Endometrium (tissue), 2 donors: ENCODE results near the gene APLF.
"Not testable (repeated sequence)": the region's sequence is repeated elsewhere in the genome, so short reads cannot be mapped to it uniquely, and the experiment has no call there.

ENCODE experiments used
- FAIRE-seq: peaks from 2 replicates; lab custom pipeline; 2012; peaks lifted over from hg19 to GRCh38; lab: Jason Lieb, UNC
- donor health status: control.
- donor health status: control.

APLF gene

GRCh38 chr2:68475576-68475975 lies 8.2 kb downstream of the APLF start:
- no peak for FAIRE-seq

- no peak for FAIRE-seq
Measured at GRCh38 chr2:68476454-68476853, 9.1 kb downstream of the APLF start.

- FAIRE-seq: no peak
Measured at GRCh38 chr2:68478688-68479087, 11.3 kb downstream of the APLF start.

- FAIRE-seq: no peak
Measured at GRCh38 chr2:68482296-68482820, 15.0 kb downstream of the APLF start.

- FAIRE-seq: no peak
Measured at GRCh38 chr2:68483011-68483410, 15.6 kb downstream of the APLF start.

DNA sequence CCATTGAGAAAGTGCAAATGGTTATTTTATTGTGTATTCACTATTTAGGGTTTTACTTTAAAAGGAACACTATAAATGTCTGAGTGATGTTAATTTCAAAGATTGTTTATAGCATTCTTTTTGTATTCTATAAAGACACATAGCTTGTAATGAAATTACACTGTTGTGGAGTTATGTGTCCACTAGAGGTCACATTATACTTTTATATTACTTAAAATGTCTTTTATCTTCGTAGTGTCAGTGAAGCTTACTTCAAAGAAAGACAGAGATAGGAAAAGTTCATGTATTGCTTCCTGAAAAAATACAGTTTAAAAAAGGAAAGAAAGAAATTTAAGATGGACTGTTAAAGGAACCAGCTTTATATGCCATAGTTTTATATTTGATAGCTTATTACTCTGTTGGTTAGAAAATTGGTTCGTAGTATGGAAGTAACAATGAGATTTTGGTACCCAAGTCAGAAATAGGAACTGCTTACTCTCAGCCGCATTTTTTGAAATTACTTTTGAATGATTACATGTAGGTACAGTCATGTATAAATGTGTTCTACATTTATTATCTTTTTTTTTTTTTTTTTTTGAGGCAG lies 20.5 kb downstream of the APLF start:
- peak; percentile 91 for FAIRE-seq

GRCh38 chr2:68488605-68489004 lies 21.2 kb downstream of the APLF start:
- FAIRE-seq: not testable (repeated sequence)

DNA sequence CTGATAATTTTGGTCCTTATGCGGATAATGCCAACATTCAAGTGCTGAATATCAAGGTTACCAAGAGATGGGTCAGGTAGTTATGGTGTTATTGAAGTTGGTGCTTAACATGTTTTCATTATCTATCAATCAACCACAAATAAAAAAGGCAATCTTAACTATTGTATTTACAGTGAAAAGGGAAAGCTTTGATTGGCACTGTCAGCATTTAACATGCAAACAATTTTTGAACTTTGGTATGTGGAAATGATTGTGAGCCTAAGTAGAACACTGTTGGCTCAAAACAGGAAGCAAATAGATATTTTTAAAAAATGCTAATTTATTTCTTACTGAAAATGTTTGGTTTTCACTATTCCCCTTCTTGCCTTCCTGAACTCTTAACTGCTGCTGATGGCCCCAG lies 21.9 kb downstream of the APLF start:
- no peak for FAIRE-seq

GRCh38 chr2:68491582-68491981 lies 24.2 kb downstream of the APLF start:
- FAIRE-seq: no peak

- FAIRE-seq: no peak
Measured at GRCh38 chr2:68499133-68499532, 31.7 kb downstream of the APLF start.

DNA sequence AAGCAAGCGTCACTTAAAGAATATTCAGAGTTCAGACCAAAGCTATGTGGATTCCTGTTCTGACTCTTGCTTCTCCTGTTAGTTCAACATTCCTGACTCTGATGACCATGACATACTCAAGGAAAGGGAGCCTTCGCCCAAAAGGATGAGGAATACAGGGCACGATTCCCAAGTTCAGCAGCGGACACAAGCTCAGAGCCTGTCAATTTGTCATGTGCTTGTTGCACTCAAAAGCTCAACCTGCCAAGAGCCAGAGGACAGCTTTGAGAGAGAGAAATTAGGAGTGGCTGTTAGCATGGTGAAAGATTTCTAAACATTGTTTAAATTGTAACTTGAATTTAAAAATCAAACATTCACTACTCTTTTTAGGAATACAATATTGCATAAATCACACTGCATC lies 33.3 kb downstream of the APLF start:
- no peak for FAIRE-seq

DNA sequence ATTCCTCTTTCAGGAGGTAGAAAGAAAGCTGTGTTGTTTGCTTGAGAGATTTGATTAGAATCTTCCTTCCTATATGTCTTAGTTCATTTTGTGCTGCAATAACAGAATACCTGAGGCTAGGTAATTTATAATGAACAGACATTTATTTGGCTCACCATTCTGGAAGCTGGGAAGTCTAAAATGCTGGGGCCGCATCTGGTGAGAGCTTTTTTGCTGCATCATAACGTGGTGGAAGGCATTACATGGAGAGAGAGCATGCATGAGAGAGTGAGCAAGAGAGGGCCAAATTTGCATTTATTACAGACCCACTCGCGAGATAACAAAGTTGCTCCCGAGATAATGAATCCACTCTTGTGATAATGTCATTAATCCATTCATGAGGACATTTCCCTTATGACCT lies 34.4 kb downstream of the APLF start:
- no peak for FAIRE-seq

DNA sequence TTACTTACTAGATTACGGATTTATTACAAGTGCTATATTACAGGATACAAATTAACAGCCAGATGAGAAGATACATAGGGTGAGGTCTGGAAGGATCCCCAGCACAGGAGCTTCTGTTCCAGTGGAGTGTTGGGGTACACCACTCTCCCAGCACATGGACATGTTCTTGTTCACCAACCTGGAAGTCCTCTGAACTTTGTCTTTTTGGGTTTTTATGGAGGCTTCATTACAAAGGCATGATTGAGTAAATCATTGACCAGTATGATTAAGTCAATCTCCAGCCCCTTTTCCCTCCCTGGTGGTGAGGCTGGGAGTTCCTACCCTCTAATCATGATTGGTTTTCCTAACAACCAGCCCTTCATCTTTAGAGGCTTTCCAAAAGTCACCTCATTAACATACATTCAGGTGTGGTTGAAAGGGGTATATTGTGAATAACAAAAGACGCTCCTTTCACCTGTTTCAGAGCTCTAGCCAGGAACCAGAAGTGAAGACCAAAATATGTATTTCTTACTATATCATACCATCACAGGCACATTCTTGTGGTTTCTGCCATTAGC lies 38.3 kb downstream of the APLF start:
- FAIRE-seq: no peak

DNA sequence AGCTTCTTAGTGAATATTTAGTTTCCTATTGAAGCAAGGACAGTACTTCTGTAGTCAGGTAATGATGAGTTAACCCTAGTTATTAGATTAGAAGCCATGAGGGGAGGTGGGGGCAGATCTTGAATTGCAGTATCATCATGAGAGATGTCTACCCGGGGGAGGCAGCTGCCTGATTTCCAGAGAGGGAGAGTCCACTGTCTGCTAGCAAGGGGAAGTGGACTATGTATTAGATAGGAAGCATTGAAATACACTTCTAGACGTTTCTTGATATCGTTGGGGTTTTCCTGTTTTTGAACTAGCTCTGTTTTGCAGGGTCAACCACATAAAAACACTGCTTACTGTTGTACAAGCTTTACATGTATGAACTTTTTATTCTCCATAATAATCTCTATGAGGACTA lies 38.8 kb downstream of the APLF start:
- no peak for FAIRE-seq

DNA sequence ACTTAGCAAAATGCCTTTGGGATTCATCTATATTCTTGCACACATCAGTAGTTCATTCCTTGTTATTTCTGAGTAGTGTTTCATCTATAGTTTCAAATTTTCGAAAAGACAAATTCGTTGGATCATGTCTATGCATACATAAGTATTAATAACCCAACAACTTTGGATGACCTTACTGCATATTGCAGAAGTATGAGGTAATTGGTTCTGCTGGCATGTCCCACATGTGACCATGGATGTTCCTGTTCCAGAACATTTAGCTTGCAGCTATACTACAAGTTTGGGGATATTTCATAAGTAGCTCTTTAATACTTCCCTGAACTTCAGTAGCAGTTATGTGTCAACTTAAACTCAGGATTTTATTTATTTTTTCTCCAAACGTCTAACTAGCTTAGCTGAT lies 44.9 kb downstream of the APLF start:
- no peak for FAIRE-seq

DNA sequence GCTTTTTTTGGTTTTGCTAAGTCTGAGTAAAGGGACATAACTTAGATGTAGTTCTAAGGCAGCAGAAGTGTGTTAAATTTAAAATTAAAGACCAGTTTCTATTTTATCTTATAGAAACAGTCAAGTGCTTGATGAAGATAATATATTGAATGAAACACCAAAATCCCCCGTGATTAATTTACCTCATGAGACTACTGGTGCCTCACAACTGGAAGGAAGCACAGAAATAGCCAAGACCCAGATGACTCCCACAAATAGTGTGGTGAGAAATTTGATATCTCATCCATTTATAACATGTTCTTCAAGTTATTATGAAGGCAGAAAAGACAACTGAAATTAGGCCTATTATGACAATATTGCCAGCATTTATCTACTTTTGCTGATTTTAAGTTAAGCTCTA lies 45.6 kb downstream of the APLF start:
- no peak for FAIRE-seq

- no peak for FAIRE-seq
Measured at GRCh38 chr2:68514316-68514929, 47.0 kb downstream of the APLF start.

GRCh38 chr2:68516051-68516955 lies 48.9 kb downstream of the APLF start:
- no peak for FAIRE-seq

DNA sequence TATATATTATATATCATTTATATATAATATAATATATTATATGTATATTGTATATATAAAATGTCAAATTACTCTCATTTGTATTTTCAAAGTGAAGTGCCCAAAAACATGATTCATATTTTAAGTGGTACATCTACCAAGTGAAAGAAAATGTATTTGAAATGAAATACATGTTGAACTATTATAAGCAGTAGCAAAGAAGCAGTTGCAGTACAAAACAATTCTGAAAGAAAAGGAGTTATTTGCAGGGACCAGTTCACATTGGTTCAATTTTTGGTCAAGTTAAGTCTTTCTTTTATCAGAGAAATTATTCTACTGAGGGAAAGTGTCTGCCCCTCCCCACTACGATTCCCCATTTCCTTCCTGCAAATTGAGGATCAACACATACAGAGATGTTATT lies 51.9 kb downstream of the APLF start:
- FAIRE-seq: no peak

- no peak for FAIRE-seq
Measured at GRCh38 chr2:68521037-68521436, 53.7 kb downstream of the APLF start.

- not testable (repeated sequence) for FAIRE-seq
Measured at GRCh38 chr2:68526943-68527342, 59.6 kb downstream of the APLF start.

DNA sequence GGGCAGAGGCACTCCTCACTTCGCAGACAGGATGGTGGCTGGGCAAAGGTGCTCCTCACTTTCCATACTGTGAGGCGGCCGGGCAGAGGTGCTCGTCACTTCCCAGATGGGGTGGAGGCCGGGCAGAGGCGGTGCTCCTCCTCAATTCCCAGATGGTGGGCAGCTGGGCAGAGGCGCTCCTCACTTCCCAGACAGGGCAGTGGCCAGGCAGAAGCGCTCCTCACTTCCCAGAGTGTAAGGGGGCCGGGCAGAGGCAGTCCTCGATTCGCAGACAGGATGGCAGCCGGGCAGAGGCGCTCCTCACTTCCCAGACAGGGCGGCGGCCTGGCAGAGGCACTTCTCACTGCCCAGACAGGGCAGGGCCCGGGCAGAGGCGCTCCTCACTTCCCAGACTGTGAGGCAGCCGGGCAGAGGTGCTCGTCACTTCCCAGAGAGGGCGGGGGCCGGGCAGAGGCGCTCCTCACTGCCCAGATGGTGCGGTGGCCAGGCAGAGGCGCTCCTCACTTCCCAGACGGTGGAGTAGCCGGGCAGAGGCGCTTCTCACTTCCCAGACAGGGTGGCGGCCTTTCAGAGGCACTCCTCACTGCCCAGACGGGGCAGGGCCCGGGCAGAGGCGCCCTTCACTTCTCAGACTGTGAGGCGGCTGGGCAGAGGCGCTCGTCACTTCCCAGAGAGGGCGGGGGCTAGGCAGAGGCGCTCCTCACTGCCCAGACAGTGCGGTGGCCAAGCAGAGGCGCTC lies 60.1 kb downstream of the APLF start:
- FAIRE-seq: not testable (repeated sequence)
